HG02571 (cell line): ENCODE measurements around the gene BBX.
"Not testable (repeated sequence)": the region's sequence is repeated elsewhere in the genome, so short reads cannot be mapped to it uniquely, and the experiment has no call there.

Source experiments
- ATAC-seq: cut with Tn5 transposase; IDR thresholded peaks from one replicate; pipeline ENCODE4 v1.9.1; 2021; ENCODE audit warnings: mild to moderate bottlenecking, moderate library complexity; ENCODE audit not compliant: unreplicated experiment

The BBX gene

GRCh38 chr3:107833043-107833442, 310.3 kb downstream of the BBX start:
- no peak for ATAC-seq

- no peak for ATAC-seq
Observed at GRCh38 chr3:107833722-107834416, 311.1 kb downstream of the BBX start.

- ATAC-seq, result not testable (repeated sequence)
Observed at GRCh38 chr3:107835001-107835400, 312.2 kb downstream of the BBX start.

- no peak for ATAC-seq
Observed at GRCh38 chr3:107837895-107838612, 315.3 kb downstream of the BBX start.

GRCh38 chr3:107841831-107842230, 319.1 kb downstream of the BBX start:
- ATAC-seq, result no peak

- no peak for ATAC-seq
Observed at GRCh38 chr3:107842940-107843339, 320.2 kb downstream of the BBX start.

GRCh38 chr3:107845380-107846278, 322.9 kb downstream of the BBX start:
- ATAC-seq, result no peak

GRCh38 chr3:107846279-107846852, 323.6 kb downstream of the BBX start:
- ATAC-seq, result no peak

- ATAC-seq, result no peak
Observed at GRCh38 chr3:107847791-107848190, 325.0 kb downstream of the BBX start.

- no peak for ATAC-seq
Observed at GRCh38 chr3:107848351-107848915, 325.7 kb downstream of the BBX start.

- no peak for ATAC-seq
Observed at GRCh38 chr3:107850681-107851080, 327.9 kb downstream of the BBX start.

GRCh38 chr3:107853821-107854220, 331.1 kb downstream of the BBX start:
- ATAC-seq, result no peak

GRCh38 chr3:107854733-107855132, 332.0 kb downstream of the BBX start:
- no peak for ATAC-seq

GRCh38 chr3:107855710-107856109, 332.9 kb downstream of the BBX start:
- ATAC-seq, result no peak

GRCh38 chr3:107857854-107858253, 335.1 kb downstream of the BBX start:
- ATAC-seq, result no peak

- no peak for ATAC-seq
Observed at GRCh38 chr3:107858876-107859275, 336.1 kb downstream of the BBX start.
